Measurements from ENCODE around the gene ISOC2.

ISOC2 gene

DNA sequence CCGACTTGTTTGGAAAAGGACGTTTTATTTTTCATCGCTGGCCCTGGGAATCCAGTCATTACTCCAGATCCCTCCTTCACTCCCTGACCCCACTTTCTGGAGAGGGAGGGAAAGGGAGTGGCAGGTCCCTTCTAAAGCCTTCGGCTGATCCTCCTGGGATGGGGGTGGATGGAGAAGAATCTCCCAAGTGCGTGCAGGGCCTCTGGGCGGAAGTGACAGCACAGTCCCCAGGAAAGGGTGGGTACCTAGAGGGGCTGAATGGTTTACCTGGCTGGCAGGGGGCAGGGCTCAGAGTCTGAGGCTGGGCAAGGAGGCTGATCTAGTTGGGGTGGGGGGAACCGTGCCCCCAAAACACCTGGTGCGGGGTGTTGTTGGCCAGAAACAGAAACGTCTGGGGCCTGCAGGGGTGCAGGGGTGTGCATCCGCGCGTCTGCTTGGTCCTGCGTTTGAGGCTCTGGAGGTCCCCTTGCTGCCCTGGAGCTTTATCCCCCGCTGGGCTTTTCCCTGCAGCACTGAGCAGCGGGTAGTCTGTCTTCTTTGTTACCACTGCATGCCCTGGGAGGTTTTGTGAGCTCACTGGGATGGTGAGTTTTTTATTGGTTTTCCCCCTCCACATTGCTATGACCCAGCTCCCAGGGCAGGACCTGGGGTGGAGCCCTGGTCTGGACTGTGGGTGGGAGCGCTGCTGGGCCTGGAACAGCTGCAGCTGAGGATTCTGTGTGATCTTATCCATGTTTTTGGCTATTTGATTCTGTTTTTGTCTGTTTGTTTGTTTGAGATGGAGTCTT, 12.0 kb upstream of the ISOC2 start:
- peak overlapping the region; percentile 27; the same call in 1 of the 2 replicates for H3K4me3 ChIP-seq (ENCODE audit: low read depth, low read length)
- H3K27me3 ChIP-seq (ENCODE audit: control insufficient read depth, insufficient read depth, low read length) = no peaks in the 10 kb centered on the region
- no peaks in the 10 kb centered on the region for H3K9me3 ChIP-seq (ENCODE audit: control insufficient read depth, insufficient read depth, low read depth, low read length)
- H3K9ac ChIP-seq (ENCODE audit: low read length) = peak overlapping the region; percentile 59
- H3K36me3 ChIP-seq (ENCODE audit: control insufficient read depth, insufficient read depth, low read length) = no peaks in the 10 kb centered on the region
- H3K27ac ChIP-seq (ENCODE audit: low read depth, low read length) = peak overlapping the region; percentile 44; the same call in 1 of the 2 replicates
- peaks cover 26% of the 10 kb centered on the region for H3K4me1 ChIP-seq (ENCODE audit: control insufficient read depth, insufficient read depth, low read length)

DNA sequence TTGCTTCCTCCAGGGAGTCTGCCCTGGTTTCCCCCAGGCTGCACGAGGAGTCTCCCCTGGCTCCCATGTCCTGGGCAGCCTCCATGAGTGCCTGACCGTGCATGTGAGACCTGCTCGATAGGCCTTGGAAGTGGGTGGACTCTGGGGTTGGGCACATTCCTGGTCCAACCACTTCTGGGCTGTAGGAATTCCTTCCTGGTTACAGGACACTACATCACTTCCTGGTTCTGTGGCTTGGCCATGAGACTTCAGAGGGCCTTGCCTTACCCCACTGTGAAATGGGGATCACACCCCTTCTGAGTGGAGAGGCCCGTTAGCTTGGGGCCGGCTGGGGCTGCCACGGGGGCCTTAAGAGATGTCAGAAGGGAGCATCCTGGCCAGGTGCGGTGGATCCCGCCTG, 11.0 kb upstream of the ISOC2 start:
- H3K4me3 ChIP-seq (ENCODE audit: low read depth, low read length) = no peak overlapping the region
- no peaks in the 10 kb centered on the region for H3K9me3 ChIP-seq (ENCODE audit: control insufficient read depth, insufficient read depth, low read depth, low read length)
- H3K4me1 ChIP-seq (ENCODE audit: control insufficient read depth, insufficient read depth, low read length) = peaks cover 28% of the 10 kb centered on the region
- no peak overlapping the region for H3K27ac ChIP-seq (ENCODE audit: low read depth, low read length)
- H3K36me3 ChIP-seq (ENCODE audit: control insufficient read depth, insufficient read depth, low read length) = no peaks in the 10 kb centered on the region
- H3K9ac ChIP-seq (ENCODE audit: low read length) = no peak overlapping the region
- peaks cover 8% of the 10 kb centered on the region; the same call in 1 of the 2 replicates for H3K27me3 ChIP-seq (ENCODE audit: control insufficient read depth, insufficient read depth, low read length)

DNA sequence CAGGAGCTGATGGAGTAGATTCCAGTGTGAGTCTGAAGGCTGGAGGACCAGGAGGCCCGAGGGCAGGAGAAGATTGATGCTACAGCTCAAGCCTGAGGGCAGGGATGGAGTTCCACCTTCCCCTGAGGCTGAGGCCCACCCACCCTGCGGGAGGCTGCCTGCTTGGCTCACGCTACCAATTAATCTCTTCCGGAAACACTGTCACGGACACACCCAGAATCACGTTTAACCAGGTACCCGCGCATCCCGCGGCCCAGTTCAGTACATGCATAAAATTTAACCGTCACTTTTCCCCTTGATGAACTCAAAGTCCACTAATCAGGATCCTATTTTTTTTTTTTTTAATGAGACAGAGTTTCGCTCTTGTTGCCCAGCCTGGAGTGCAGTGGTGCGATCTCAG, 9.8 kb upstream of the ISOC2 start:
- Histone ChIP-seq H3K9me3 (ENCODE audit: control insufficient read depth, insufficient read depth, low read depth, low read length) (no peaks in the 10 kb centered on the region), H3K9ac (ENCODE audit: low read length) (no peak overlapping the region), H3K27ac (ENCODE audit: low read depth, low read length) (no peak overlapping the region), H3K4me1 (ENCODE audit: control insufficient read depth, insufficient read depth, low read length) (peaks cover 30% of the 10 kb centered on the region), H3K4me3 (ENCODE audit: low read depth, low read length) (no peak overlapping the region), H3K27me3 (ENCODE audit: control insufficient read depth, insufficient read depth, low read length) (peaks cover 20% of the 10 kb centered on the region; the same call in 1 of the 2 replicates), H3K36me3 (ENCODE audit: control insufficient read depth, insufficient read depth, low read length) (no peaks in the 10 kb centered on the region)

DNA sequence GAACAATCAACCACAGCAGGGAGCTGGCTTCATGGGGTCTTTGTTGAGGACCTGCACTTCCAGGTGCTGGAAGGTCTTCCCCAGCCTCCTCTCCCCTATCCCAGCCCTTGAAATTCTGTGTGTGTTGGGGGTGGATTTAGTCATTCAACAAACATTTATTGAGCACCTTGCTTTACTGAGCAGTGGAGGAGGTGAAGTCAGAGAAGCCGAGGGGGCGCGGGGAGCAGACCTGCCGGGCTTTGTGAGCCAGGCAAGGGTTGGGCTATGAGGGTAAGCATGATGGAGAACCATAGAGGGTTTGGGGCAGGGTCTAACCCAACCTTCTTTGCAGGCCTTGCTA, 6.6 kb upstream of the ISOC2 start:
- Histone ChIP-seq H3K4me1 (ENCODE audit: control insufficient read depth, insufficient read depth, low read length) (peaks cover 31% of the 10 kb centered on the region), H3K9me3 (ENCODE audit: control insufficient read depth, insufficient read depth, low read depth, low read length) (no peaks in the 10 kb centered on the region), H3K27ac (ENCODE audit: low read depth, low read length) (no peak overlapping the region), H3K36me3 (ENCODE audit: control insufficient read depth, insufficient read depth, low read length) (no peaks in the 10 kb centered on the region), H3K4me3 (ENCODE audit: low read depth, low read length) (no peak overlapping the region), H3K9ac (ENCODE audit: low read length) (no peak overlapping the region), H3K27me3 (ENCODE audit: control insufficient read depth, insufficient read depth, low read length) (peaks cover 52% of the 10 kb centered on the region)

DNA sequence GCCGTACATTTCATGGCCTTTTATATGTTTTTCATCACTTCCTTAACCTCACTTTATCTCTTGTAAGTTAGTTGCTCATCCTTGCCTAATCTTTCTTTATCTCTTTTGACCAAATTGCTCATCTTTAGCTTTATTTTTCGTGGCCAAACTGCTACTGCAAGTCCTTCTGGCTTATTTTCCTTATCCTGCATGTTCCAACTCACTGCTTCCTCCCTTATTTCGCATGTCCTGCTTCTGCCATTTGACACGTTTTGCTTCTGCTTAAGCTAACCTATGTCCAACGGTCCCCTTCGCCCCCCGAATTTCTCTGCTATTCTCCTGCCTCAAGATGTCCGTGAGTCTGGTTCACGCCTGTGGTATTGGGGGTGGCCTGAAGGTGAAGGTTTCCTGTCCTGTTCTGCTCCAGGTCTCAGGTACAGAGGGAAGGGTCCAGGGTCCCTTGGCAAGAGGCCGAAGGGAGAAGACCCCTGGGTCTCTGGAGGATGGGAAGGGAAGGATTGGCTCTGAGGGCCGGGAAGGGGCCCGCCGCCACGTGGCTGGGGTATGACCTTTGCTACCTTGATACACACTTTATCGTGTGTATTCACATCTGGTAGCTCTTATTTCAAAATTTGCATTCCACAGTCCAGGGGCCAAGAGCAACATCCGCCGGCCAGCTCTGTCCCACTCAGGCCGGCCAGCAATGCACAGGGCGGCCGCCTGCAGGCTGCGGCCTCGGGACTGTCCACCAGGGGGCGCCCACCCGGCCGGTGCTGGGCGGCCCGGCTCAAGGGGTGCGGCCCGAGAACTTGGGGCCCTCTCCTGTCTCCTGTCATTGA, 6.0 kb upstream of the ISOC2 start:
- H3K27me3 ChIP-seq (ENCODE audit: control insufficient read depth, insufficient read depth, low read length) = peaks cover 58% of the 10 kb centered on the region
- no peaks in the 10 kb centered on the region for H3K9me3 ChIP-seq (ENCODE audit: control insufficient read depth, insufficient read depth, low read depth, low read length)
- H3K4me1 ChIP-seq (ENCODE audit: control insufficient read depth, insufficient read depth, low read length) = peaks cover 29% of the 10 kb centered on the region
- no peaks in the 10 kb centered on the region for H3K36me3 ChIP-seq (ENCODE audit: control insufficient read depth, insufficient read depth, low read length)
- no peak overlapping the region for H3K27ac ChIP-seq (ENCODE audit: low read depth, low read length)
- no peak overlapping the region for H3K9ac ChIP-seq (ENCODE audit: low read length)
- no peak overlapping the region for H3K4me3 ChIP-seq (ENCODE audit: low read depth, low read length)

DNA sequence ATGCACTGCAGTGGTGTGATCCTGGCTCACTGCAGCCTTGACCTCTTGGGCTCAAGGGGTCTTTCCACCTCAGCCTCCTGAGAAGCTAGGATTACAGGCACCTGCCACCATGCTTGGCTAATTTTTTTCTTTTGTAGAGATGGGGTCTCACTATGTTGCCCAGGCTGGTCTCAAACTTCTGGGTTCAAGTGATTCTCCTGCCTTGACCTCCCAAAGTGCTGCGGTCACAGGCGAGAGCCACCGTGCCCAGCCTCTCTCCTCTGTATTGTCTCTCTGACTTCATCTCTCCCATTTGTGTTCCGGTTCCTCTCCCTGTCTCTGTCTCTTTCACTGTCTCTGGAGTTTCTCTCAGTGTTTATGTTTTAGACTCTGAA, 4.8 kb upstream of the ISOC2 start:
- H3K9ac ChIP-seq (ENCODE audit: low read length) = no peak overlapping the region
- peaks cover 62% of the 10 kb centered on the region for H3K27me3 ChIP-seq (ENCODE audit: control insufficient read depth, insufficient read depth, low read length)
- H3K9me3 ChIP-seq (ENCODE audit: control insufficient read depth, insufficient read depth, low read depth, low read length) = no peaks in the 10 kb centered on the region
- peaks cover 29% of the 10 kb centered on the region for H3K4me1 ChIP-seq (ENCODE audit: control insufficient read depth, insufficient read depth, low read length)
- H3K4me3 ChIP-seq (ENCODE audit: low read depth, low read length) = no peak overlapping the region
- no peak overlapping the region for H3K27ac ChIP-seq (ENCODE audit: low read depth, low read length)
- no peaks in the 10 kb centered on the region for H3K36me3 ChIP-seq (ENCODE audit: control insufficient read depth, insufficient read depth, low read length)

DNA sequence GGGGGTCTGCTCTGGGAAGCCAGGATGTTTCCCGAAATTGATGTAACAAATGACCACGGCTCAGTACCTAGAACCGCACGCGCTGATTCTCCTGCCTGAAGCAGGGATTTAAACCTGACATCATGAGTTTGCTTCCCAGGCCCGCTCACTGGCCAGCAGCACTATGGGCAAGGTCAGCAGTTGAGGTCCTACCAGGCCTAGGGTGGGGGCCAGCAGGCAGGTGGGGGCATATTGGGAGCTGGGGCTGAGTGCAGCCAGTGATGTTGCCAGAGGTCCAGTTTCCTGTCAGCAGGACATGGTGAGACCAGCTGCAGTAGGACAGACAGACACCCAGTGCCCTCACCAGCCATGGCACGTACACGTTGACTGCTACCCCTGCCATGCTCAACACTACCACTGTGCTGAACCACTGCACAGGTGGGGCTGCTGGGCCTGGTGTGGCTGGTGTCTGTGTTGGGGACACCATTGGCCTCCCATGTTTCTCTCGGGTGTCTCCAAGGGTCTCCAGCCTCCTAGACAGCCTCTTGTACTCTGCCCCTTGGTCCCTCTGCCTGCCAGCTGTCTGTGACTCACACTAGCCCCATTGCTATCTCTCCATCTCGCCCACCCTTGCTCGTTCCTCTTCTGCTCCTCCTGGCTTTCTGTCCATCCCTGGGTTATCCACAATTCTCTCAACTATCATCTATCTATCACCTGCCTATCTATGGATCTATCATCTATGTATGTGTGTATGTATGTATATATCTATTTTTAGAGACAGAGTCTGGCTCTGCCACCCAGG, 4.2 kb upstream of the ISOC2 start:
- no peak overlapping the region for H3K9ac ChIP-seq (ENCODE audit: low read length)
- H3K9me3 ChIP-seq (ENCODE audit: control insufficient read depth, insufficient read depth, low read depth, low read length) = no peaks in the 10 kb centered on the region
- H3K27me3 ChIP-seq (ENCODE audit: control insufficient read depth, insufficient read depth, low read length) = peaks cover 62% of the 10 kb centered on the region
- H3K4me3 ChIP-seq (ENCODE audit: low read depth, low read length) = no peak overlapping the region
- H3K4me1 ChIP-seq (ENCODE audit: control insufficient read depth, insufficient read depth, low read length) = peaks cover 31% of the 10 kb centered on the region
- no peak overlapping the region for H3K27ac ChIP-seq (ENCODE audit: low read depth, low read length)
- no peaks in the 10 kb centered on the region for H3K36me3 ChIP-seq (ENCODE audit: control insufficient read depth, insufficient read depth, low read length)

GRCh38 chr19:55464662-55465054, 3.2 kb upstream of the ISOC2 start, which contains the start of gene C19orf85:
C19orf85 (minus strand) TSS chr19:55464751; CDS start chr19:55464554, 197 bp downstream.
- H3K9me3 ChIP-seq (ENCODE audit: control insufficient read depth, insufficient read depth, low read depth, low read length) = no peaks in the 10 kb centered on the region
- H3K27me3 ChIP-seq (ENCODE audit: control insufficient read depth, insufficient read depth, low read length) = peaks cover 62% of the 10 kb centered on the region
- peaks cover 41% of the 10 kb centered on the region for H3K4me1 ChIP-seq (ENCODE audit: control insufficient read depth, insufficient read depth, low read length)
- peak within 1 kb of the TSS; percentile 43 for H3K9ac ChIP-seq (ENCODE audit: low read length)
- H3K36me3 ChIP-seq (ENCODE audit: control insufficient read depth, insufficient read depth, low read length) = no peaks in the 10 kb centered on the region
- peak within 1 kb of the TSS; percentile 56; the same call in 1 of the 2 replicates for H3K27ac ChIP-seq (ENCODE audit: low read depth, low read length)
- H3K4me3 ChIP-seq (ENCODE audit: low read depth, low read length) = peak within 1 kb of the TSS; percentile 52

DNA sequence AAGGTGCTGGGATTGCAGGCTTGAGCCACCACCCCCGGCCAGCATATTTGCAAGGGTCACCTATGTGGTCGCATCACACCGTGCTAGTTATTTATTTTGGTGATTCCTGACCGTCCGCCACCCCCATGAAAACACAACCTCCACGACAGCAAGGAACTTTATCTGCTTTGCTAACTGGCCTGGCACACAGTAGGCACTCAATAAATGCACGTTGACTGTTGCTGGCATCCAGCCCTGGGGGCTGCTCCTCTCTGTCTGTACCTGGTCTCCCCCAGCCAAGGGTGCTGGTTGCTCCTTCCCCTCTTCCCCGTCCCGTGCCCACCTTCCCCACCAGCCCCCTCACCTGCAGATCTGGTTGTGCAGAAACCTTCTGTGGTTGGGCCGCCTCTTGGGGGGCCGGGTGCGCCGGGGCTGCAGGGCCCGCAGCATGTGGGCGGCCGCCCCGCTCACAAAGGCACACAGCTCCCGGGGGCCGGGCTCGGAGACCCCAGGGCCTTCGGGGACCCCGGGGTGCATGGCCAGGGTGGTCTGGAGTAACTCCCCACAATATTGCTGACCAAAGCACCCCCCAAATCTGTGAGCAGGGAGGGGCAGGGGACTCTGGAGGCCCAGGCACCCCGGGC, 2.7 kb upstream of the ISOC2 start:
- Histone ChIP-seq H3K36me3 (ENCODE audit: control insufficient read depth, insufficient read depth, low read length) (no peaks in the 10 kb centered on the region), H3K27me3 (ENCODE audit: control insufficient read depth, insufficient read depth, low read length) (peaks cover 62% of the 10 kb centered on the region), H3K9me3 (ENCODE audit: control insufficient read depth, insufficient read depth, low read depth, low read length) (no peaks in the 10 kb centered on the region), H3K4me3 (ENCODE audit: low read depth, low read length) (peak overlapping the region; percentile 52), H3K4me1 (ENCODE audit: control insufficient read depth, insufficient read depth, low read length) (peaks cover 41% of the 10 kb centered on the region), H3K9ac (ENCODE audit: low read length) (peak overlapping the region; percentile 43), H3K27ac (ENCODE audit: low read depth, low read length) (peak overlapping the region; percentile 56; the same call in 1 of the 2 replicates)

DNA sequence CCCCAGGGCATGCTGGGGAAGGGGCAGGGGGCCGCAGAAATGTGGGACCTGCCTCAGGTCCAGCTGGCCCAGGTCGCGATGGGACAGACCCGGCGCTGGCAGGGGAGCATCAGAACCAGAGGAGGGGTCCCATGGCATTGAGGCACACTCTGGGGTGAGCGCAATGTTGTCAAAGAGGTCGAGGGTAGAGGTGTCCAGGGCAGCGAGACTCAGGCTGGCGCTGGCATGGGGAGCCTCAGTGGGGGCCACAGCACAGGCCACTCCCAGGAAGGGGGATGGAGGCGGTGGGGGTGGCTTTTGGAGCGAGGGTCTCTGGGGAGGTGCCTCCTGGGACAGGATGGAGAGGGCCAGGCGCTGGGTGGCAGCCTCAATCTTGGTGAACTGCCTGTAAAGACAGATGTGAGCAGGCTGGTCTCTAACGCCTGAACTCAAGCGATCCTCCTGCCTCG, 2.2 kb upstream of the ISOC2 start:
- Histone ChIP-seq H3K9me3 (ENCODE audit: control insufficient read depth, insufficient read depth, low read depth, low read length) (no peaks in the 10 kb centered on the region), H3K9ac (ENCODE audit: low read length) (peak overlapping the region; percentile 43), H3K36me3 (ENCODE audit: control insufficient read depth, insufficient read depth, low read length) (no peaks in the 10 kb centered on the region), H3K4me1 (ENCODE audit: control insufficient read depth, insufficient read depth, low read length) (peaks cover 41% of the 10 kb centered on the region), H3K27me3 (ENCODE audit: control insufficient read depth, insufficient read depth, low read length) (peaks cover 62% of the 10 kb centered on the region), H3K4me3 (ENCODE audit: low read depth, low read length) (peak overlapping the region; percentile 52), H3K27ac (ENCODE audit: low read depth, low read length) (no peak overlapping the region)

Measured in HUES6 (cell line).